Urothelium cell line (cell line): ENCODE data around the gene DSG4.

Experiments
- DNase-seq: peaks from one replicate; pipeline ENCODE4 v3.0.0; 2011; ENCODE audit warnings: low spot score, mixed read lengths
- FAIRE-seq: peaks from 2 replicates; lab custom pipeline; 2011; peaks lifted over from hg19 to GRCh38; lab: Jason Lieb, UNC

DSG4 gene

DNA sequence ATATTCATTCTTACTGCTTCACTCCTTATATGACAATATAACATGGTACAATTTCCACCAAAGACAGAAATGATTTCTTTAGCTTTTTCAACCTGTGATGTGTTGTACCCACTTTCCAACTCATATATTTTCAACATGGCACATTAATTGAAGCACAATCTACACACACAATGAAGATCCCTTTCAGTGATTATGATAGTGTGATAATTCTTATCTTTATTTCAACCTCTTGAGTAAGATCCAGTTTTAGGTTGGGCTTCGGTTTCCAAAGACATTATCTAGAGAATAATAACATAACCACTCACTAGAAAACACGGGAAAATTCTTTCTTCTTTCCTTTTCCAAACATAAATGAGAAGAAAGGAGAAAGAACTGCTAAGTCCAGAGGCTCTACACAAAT lies 67.6 kb downstream of the DSG4 start:
- FAIRE-seq: no peak
- no peak for DNase-seq

- FAIRE-seq: no peak
- no peak for DNase-seq
These were observed 69.3 kb downstream of the DSG4 start for GRCh38 chr18:31445908-31446307.

DNA sequence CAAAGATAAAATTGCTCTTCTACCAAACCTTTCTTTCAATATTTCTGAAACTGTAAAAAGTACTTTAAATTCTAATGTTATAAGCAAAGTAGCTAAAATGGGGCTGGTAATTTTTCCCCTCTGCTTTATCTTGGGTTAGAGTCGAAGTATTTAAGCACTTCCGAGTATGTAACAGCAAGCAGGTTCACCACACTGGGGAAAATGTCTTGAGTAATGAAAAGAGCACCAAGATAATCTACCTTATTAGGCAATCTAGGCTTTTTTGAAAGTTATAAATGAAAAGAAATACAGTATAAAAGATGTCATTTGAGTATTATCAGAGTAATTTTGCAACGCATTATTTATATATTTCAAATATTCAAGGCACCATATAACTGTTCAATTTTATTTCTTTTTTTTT lies 70.3 kb downstream of the DSG4 start:
- no peak for FAIRE-seq
- no peak for DNase-seq

GRCh38 chr18:31447530-31448191 lies 71.1 kb downstream of the DSG4 start, which contains the start of gene DSG3:
TSS of gene DSG3 (plus strand) at chr18:31447741. CDS start at chr18:31447878, 137 bp downstream.
- no peak for DNase-seq
- no peak for FAIRE-seq

DNA sequence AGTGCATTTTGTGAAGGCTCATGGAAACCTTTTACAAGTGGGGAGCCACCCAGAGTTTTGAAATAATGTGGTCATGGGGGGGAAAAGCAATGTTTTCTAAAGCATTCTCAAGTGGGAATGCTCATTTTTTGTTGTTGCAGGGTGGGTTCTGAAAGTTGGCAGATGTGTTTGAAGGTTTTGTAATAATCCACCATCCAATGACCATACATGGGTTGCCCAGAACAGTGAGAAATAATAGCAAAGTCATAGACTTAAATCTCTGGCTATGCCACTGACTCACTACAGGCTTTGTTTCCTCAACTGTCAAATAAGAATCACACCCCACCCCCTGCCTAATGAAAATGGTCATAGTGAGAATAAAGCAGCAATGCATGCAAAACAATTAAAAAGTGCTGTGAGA lies 73.8 kb downstream of the DSG4 start:
- DNase-seq (no peak), FAIRE-seq (no peak)

GRCh38 chr18:31451625-31452024 lies 75.0 kb downstream of the DSG4 start:
- no peak for FAIRE-seq
- no peak for DNase-seq

DNA sequence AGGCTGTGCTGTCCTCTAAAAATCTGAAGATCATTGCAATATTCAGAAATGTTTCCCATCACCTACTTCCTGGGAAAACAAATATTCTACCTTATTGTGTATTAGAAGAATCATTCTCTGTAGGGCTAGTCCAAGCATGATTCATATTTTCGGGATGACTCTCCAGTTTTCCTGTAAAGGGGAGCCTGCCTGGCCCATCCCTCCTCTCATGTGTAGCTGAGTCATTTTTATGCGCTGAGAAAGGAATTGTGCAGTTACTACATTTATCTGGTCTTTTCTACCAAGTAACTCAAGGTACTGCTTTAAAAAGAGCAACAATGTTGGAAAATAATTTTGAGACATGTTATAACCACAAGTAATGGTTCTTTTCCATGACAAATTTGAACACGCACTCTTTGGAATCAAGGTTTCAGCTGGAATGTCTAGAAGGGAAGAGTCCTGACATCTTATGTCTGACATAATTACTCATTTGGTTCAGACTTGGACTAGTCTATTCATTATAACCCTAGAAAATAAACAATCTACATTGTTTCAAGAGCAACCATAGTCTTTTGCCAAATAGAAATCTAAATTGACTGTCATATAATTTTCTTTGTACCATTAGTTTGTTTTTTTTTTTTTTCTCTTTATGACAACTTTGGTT lies 77.6 kb downstream of the DSG4 start:
- no peak for FAIRE-seq
- peak; percentile 48 for DNase-seq
